HG03354 (cell line): ENCODE data around the gene KLF2.
A peak's percentile ranks its signal among the peaks of the same experiment; 100 is the strongest.
"Not testable (repeated sequence)": the region's sequence is repeated elsewhere in the genome, so short reads cannot be mapped to it uniquely, and the experiment has no call there.

Source experiments
- ATAC-seq: cut with Tn5 transposase; IDR thresholded peaks from one replicate; pipeline ENCODE4 v1.9.1; 2021; ENCODE audit warnings: mild to moderate bottlenecking; ENCODE audit not compliant: unreplicated experiment, poor library complexity, severe bottlenecking

Gene KLF2

GRCh38 chr19:16324384-16325160 lies at the start of gene KLF2:
Gene KLF2 (plus strand): TSS chr19:16324826. CDS start chr19:16324924, 98 bp downstream.
- ATAC-seq = peak; percentile 73

GRCh38 chr19:16280306-16280705 lies 44.3 kb upstream of the KLF2 start:
- no peak for ATAC-seq

GRCh38 chr19:16281743-16282142 lies 42.9 kb upstream of the KLF2 start:
- ATAC-seq = no peak

- ATAC-seq = no peak
Measured at GRCh38 chr19:16283210-16284061, 41.2 kb upstream of the KLF2 start.

GRCh38 chr19:16284505-16284904 lies 40.1 kb upstream of the KLF2 start:
- no peak for ATAC-seq

- not testable (repeated sequence) for ATAC-seq
Measured at GRCh38 chr19:16285079-16285478, 39.5 kb upstream of the KLF2 start.

- no peak for ATAC-seq
Measured at GRCh38 chr19:16285769-16286498, 38.7 kb upstream of the KLF2 start.

- ATAC-seq = no peak
Measured at GRCh38 chr19:16288544-16288943, 36.1 kb upstream of the KLF2 start.

DNA sequence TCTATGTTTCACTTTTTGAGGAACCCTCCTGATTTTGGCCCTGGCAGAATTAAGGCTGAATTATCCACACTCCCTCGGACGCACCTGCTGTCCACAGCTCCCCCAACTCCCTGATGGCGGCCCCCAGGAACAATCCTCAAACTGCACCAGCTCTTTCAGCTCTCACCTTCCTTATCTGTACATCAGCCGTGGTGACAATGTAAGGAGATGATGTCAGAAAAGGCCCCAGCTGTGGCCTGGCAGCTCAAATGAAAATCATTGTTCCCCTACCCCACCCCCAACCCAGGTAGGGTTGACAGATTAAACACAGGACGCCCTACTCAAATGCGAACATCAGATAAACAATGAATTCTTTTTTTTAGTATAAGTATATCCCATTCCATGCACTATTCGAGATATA lies 35.0 kb upstream of the KLF2 start:
- ATAC-seq = no peak

DNA sequence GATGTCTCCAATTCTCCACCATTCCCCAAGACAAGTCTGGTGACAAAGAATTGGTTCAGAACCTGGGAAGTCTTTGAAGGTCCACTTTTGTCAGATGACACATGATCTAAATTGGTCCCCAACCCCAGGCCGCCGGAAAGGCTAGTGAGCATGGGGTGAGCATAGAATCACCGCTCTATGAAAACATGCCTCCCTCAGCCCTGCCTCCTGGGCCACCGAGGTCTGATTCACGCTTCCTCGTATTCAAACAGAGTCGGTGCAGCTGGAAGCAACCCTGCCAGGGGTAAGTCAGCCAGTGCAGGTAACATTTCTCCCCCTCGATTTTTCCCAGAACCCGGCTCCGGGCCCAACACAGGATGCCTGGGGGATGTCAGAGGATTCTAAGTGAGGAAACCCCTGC lies 33.9 kb upstream of the KLF2 start:
- ATAC-seq = no peak

DNA sequence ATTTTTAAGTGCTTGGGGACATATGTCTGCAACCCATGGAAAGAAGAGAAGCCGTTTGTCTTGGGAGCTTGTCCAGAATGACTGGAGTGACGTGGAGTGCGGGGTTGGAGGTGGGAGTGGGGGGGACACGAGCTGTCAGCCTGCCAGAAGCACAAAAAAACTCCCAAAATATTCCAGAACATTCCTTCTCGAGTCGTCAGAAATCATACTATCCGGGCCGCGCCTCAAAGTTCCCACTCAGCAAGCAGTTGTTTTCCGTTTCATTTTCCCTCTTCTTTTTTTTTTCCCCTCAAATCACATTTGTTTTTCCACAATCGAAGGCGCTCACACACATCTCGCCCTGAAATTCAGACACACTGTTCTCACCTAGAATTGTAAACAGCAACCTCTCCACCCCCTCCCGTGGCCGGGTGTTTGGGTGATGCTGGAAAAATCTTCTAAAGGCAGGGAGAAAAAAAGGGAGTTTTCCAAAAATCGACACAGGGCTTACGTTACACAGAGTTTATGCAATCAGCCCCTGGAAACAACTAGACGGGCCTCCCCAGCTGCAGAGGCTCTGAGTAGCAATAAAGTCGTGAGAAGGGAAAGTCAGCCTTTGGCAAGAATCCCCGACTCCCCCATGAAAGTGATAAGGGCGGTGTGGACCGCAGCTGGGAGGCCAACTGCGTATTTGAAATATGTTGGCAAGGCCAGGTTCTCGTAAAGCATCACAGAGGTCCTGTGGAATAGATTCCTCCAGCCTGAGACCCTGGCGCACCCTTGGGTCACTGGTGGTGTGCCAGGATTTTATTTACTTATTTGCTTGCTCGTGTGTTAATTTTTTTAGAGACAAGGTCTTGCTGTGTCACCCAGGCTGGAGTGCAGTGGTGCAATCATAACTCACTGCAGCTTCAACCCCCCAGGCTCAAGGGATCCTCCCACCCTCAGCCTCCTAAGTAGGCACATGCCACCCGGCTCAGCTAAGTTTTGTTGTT lies 31.2 kb upstream of the KLF2 start:
- no peak for ATAC-seq

- no peak for ATAC-seq
Measured at GRCh38 chr19:16295057-16295456, 29.6 kb upstream of the KLF2 start.

DNA sequence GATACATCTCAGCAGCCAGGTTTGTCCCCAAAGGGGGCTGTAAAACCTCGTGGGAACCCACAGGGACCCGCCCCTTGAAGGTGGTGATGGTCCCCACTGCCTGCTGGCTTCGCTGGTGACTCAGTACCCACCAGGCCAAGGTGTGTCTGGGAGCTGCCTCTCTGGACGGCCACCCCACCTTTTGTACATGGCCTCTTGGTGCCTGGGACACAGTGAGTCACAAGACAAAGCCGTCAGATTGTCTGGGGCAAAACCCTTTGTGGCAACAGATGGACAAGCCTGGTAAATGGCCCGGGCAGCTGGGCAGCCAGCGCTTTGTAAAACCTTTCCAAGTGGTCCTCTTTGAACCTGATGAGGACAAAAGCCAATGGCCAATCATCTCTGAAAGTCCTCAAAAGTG lies 27.9 kb upstream of the KLF2 start:
- no peak for ATAC-seq

DNA sequence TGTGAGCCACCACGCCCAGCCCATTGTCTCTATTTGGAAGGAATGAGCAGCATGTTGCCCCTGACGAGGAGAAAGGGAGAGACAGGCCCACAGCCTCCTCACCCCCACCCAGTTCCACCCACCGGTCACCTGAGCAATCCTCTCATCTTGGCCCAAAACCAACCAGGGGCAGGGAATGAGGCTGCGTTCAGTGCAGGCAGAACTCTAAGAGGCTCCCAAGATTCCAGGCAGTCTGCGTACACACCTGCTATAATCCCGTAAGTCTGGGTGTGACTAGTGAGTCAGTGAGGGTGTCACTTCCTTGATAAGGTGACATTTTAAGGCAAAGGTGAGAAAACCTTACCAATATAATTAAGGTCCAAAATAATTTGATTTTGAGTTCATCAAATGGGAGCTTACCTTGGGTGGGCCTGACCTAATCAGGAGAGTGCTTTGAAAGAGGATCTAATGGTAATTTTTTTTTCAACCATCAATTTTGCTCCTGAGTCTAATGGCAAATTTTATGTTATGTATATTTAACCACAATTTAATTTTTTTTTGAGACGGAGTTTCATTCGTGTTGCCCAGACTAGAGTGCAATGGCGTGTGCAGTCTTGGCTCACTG lies 26.9 kb upstream of the KLF2 start:
- ATAC-seq = no peak

- no peak for ATAC-seq
Measured at GRCh38 chr19:16298334-16298733, 26.3 kb upstream of the KLF2 start.

DNA sequence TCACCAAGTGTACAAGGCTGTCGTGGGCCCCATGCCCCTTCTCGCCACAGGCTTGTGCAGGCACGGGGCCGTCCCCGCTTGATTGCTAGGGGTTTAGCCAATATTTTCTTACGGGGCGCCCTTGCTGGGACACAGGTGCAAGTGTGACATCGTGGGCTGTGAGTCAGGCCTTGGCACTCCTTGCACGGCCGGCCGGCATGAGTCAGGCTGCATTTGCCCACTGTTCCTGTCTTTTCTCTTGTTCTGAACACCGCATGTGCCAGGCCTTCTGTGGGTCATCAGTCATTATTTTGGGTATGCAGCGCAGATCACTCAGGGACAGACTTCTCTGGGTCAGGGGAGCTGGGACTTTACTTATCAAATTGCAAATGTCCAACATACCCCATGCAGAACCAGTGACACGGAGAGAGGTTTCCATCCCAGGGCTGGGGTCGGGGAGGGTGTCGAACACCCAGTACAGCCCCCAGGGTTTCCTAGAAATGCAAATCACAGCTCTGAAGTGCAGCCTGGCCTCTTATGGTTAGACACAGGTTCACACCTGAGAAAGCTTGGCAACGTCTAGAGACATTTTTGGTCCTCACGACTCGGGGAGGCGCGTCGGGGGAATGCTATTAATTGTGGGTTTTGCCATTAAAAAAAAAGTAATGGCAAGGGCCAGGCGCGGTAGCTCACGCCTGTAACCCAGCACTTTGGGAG lies 22.5 kb upstream of the KLF2 start:
- no peak for ATAC-seq

DNA sequence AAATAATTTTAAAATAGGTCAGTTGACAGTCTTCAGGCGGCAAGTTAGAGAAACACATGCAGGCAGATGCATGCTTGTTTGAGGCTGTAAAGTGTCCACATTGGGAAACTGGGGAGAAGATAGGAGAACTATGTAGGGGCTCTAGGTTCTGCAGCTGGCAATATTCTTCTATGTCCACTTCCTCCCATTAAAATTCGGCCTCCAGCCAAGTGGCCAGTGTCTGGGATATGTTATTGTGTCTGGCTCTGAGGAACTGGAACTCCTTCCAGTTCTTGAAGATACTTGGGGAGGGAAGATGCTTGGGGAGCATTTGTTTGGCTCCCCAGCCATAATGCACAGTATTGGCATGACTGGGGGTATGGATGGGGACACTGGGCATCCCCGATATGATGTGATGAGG lies 20.9 kb upstream of the KLF2 start:
- ATAC-seq = no peak

- ATAC-seq = not testable (repeated sequence)
Measured at GRCh38 chr19:16304511-16304910, 20.1 kb upstream of the KLF2 start.
